OCI-LY1 (cell line): ENCODE measurements around the gene TGM6.

Experiments
- H2AFZ ChIP-seq: fragments of 200-600 bp; sonication (generic), shearing (Covaris generic); 2 replicates; pipeline ENCODE4 v1.6.0; 2014; ENCODE audit warnings: antibody characterized with exemption, mild to moderate bottlenecking, low read length
- H3F3A ChIP-seq: fragments of 200-600 bp; sonication (generic), shearing (Covaris generic); 2 replicates; pipeline ENCODE4 v1.6.0; 2014; ENCODE audit warnings: mild to moderate bottlenecking, antibody characterized with exemption, low read length, moderate library complexity; ENCODE audit not compliant: insufficient read depth
- H3K27ac ChIP-seq: fragments of 200-600 bp; sonication (generic); 2 replicates; pipeline ENCODE4 v1.5.1; 2014; ENCODE audit warnings: low read length, mixed run types, mild to moderate bottlenecking, low read depth; ENCODE audit not compliant: poor library complexity, severe bottlenecking
- H3K27me3 ChIP-seq: fragments of 200-600 bp; sonication (generic); 2 replicates; pipeline ENCODE4 v1.6.0; 2014; ENCODE audit warnings: antibody characterized with exemption, mild to moderate bottlenecking, low read length, moderate library complexity; ENCODE audit not compliant: insufficient read depth
- H3K36me3 ChIP-seq: fragments of 200-600 bp; sonication (generic); 2 replicates; pipeline ENCODE4 v1.6.1; 2014; ENCODE audit warnings: mild to moderate bottlenecking, antibody characterized with exemption, low read length, moderate library complexity, mixed read lengths; ENCODE audit not compliant: insufficient read depth
- H3K4me1 ChIP-seq: fragments of 200-600 bp; sonication (generic); 2 replicates; pipeline ENCODE4 v1.5.1; 2014; ENCODE audit warnings: mild to moderate bottlenecking, low read length, moderate library complexity; ENCODE audit not compliant: insufficient read depth, severe bottlenecking
- H3K4me2 ChIP-seq: fragments of 200-600 bp; sonication (generic), shearing (Covaris generic); 2 replicates; pipeline ENCODE4 v1.6.1; 2014; ENCODE audit warnings: low read length
- H3K4me3 ChIP-seq: fragments of 200-600 bp; sonication (generic); 2 replicates; pipeline ENCODE4 v1.5.1; 2014; ENCODE audit warnings: low read length, low read depth, mild to moderate bottlenecking, mixed read lengths; ENCODE audit not compliant: poor library complexity, severe bottlenecking
- H3K79me2 ChIP-seq: fragments of 200-600 bp; shearing (Covaris generic); 2 replicates; pipeline ENCODE4 v1.6.1; 2016; ENCODE audit warnings: mixed run types, low read length, mixed read lengths; ENCODE audit not compliant: insufficient read depth
- H3K9ac ChIP-seq: fragments of 200-600 bp; sonication (generic), shearing (Covaris generic); 2 replicates; pipeline ENCODE4 v1.6.1; 2014; ENCODE audit warnings: mild to moderate bottlenecking, low read length, mixed read lengths
- H3K9me2 ChIP-seq: fragments of 200-600 bp; sonication (generic), shearing (Covaris generic); 2 replicates; pipeline ENCODE4 v1.6.1; 2014; ENCODE audit warnings: low read depth, mild to moderate bottlenecking, low read length, mixed read lengths
- H3K9me3 ChIP-seq: fragments of 200-600 bp; shearing (Covaris generic); 2 replicates; pipeline ENCODE4 v1.6.1; 2014; ENCODE audit warnings: low read length, mixed read lengths
- H4K20me1 ChIP-seq: fragments of 200-600 bp; sonication (generic), shearing (Covaris generic); 2 replicates; pipeline ENCODE4 v1.6.0; 2016; ENCODE audit warnings: mild to moderate bottlenecking, low read length; ENCODE audit not compliant: insufficient read depth
- EZH2 ChIP-seq: fragments of 200-600 bp; sonication (generic), shearing (Covaris generic); IDR thresholded peaks from 2 replicates; pipeline ENCODE4 v1.8.0; 2017; ENCODE audit warnings: borderline replicate concordance, mixed run types, mild to moderate bottlenecking, antibody characterized with exemption, low read length, moderate library complexity, mixed read lengths
- TF ChIP-seq, protein P1 (sequence below): fragments of 200-600 bp; sonication (generic), shearing (Covaris generic); IDR thresholded peaks from 2 replicates; pipeline ENCODE4 v1.5.1; 2017; ENCODE audit warnings: mild to moderate bottlenecking, antibody characterized with exemption, low read length, moderate library complexity, mixed read lengths

The TGM6 gene

DNA sequence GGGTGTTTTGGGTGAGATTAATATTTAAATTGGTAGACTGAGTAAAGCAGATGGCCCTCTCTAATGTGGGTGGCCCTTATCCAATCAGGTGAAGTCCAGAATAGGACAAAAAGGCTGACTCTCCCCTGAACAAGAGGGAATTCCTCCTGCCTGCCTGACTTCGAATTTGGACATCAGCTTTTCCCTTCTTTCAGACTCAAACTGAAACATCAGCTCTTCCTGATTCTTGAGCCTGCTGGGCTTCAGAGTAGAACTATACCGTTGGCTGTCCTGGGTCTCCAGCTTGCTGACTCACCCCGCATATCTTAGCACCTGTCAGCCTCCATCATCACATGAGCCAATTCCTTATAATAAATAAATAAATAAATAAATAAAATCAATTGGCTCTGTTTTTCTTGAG, 15.0 kb upstream of the TGM6 start:
- Histone ChIP-seq H3K9ac (no peak overlapping the region), H3K36me3 (no peaks in the 10 kb centered on the region), H3F3A (no peaks in the 10 kb centered on the region), H3K4me3 (no peak overlapping the region), H2AFZ (no peak overlapping the region), H3K4me1 (no peaks in the 10 kb centered on the region), H3K27ac (no peak overlapping the region), H3K9me2 (no peaks in the 10 kb centered on the region), H4K20me1 (no peaks in the 10 kb centered on the region), H3K27me3 (no peaks in the 10 kb centered on the region; the same call in 1 of the 2 replicates), H3K4me2 (no peak overlapping the region), H3K79me2 (no peaks in the 10 kb centered on the region), H3K9me3 (peaks cover 3% of the 10 kb centered on the region; the same call in 1 of the 2 replicates)
- TF ChIP-seq, protein P1, sequence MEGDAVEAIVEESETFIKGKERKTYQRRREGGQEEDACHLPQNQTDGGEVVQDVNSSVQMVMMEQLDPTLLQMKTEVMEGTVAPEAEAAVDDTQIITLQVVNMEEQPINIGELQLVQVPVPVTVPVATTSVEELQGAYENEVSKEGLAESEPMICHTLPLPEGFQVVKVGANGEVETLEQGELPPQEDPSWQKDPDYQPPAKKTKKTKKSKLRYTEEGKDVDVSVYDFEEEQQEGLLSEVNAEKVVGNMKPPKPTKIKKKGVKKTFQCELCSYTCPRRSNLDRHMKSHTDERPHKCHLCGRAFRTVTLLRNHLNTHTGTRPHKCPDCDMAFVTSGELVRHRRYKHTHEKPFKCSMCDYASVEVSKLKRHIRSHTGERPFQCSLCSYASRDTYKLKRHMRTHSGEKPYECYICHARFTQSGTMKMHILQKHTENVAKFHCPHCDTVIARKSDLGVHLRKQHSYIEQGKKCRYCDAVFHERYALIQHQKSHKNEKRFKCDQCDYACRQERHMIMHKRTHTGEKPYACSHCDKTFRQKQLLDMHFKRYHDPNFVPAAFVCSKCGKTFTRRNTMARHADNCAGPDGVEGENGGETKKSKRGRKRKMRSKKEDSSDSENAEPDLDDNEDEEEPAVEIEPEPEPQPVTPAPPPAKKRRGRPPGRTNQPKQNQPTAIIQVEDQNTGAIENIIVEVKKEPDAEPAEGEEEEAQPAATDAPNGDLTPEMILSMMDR, result no peak
- no peak for TF ChIP-seq EZH2

- Histone ChIP-seq H3K9ac (no peak overlapping the region), H3K79me2 (no peaks in the 10 kb centered on the region), H3K9me3 (no peaks in the 10 kb centered on the region), H3K4me3 (no peak overlapping the region), H2AFZ (no peak overlapping the region), H3K4me2 (no peak overlapping the region), H3K27ac (no peak overlapping the region), H3F3A (no peaks in the 10 kb centered on the region), H3K4me1 (no peaks in the 10 kb centered on the region), H4K20me1 (no peaks in the 10 kb centered on the region), H3K36me3 (no peaks in the 10 kb centered on the region), H3K9me2 (no peaks in the 10 kb centered on the region), H3K27me3 (no peaks in the 10 kb centered on the region; the same call in 1 of the 2 replicates)
- no peak for TF ChIP-seq EZH2
- TF ChIP-seq, protein P1, result no peak
These were observed 12.1 kb upstream of the TGM6 start for GRCh38 chr20:2368621-2369020.

GRCh38 chr20:2373098-2373497, 7.6 kb upstream of the TGM6 start:
- Histone ChIP-seq H3F3A (no peaks in the 10 kb centered on the region), H3K9me3 (no peaks in the 10 kb centered on the region), H3K4me2 (no peak overlapping the region), H3K4me3 (no peak overlapping the region), H4K20me1 (no peaks in the 10 kb centered on the region), H3K9me2 (no peaks in the 10 kb centered on the region), H3K27me3 (no peaks in the 10 kb centered on the region; the same call in 1 of the 2 replicates), H3K79me2 (no peaks in the 10 kb centered on the region), H3K27ac (no peak overlapping the region), H3K36me3 (no peaks in the 10 kb centered on the region), H3K9ac (no peak overlapping the region), H2AFZ (no peak overlapping the region), H3K4me1 (no peaks in the 10 kb centered on the region)
- no peak for TF ChIP-seq EZH2
- TF ChIP-seq, protein P1, result no peak
